Hippocampal formation (tissue), 2 donors: ENCODE data around the gene ARHGEF28.

Experiments
- DNase-seq, 2 donors: peaks; one replicate each; lab custom pipeline; 2025; lab: John Stamatoyannopoulos, UW

ARHGEF28 gene

DNA sequence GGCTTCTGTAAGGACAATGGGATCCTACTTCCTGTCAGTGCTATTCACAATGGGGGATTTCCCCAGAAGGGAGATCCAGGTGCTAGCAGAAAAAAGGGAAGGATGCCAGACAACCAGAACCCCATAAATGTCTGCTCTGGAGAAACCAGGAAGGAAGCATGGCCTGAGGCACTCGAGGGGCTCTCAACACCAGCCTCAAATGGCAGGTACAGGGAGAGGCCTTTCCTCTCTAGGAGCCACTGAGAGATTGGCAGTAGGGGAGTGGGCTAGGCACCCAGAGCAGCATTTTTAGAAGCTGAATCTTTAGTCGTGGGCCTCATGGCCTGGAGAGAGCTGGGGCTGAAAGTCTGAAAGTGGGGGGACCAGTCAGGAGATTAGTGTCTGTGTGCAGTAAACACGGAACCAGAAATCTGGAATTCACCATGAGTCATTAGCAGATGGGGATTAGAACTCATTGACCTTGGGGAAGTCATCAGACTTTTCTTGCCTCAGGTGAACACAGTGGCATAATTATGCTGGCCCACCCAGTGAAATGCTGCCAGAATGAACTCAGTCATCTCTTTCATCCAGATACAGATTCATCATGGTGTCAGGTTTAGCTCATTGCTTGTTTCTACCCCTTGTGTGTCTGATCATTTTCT, 28.3 kb downstream of the ARHGEF28 start:
- no peak for DNase-seq

GRCh38 chr5:73654819-73655318, 28.9 kb downstream of the ARHGEF28 start:
- peak in 1 of 2 donors; percentile 83 for DNase-seq

GRCh38 chr5:73655521-73656160, 29.6 kb downstream of the ARHGEF28 start:
- DNase-seq = no peak

DNA sequence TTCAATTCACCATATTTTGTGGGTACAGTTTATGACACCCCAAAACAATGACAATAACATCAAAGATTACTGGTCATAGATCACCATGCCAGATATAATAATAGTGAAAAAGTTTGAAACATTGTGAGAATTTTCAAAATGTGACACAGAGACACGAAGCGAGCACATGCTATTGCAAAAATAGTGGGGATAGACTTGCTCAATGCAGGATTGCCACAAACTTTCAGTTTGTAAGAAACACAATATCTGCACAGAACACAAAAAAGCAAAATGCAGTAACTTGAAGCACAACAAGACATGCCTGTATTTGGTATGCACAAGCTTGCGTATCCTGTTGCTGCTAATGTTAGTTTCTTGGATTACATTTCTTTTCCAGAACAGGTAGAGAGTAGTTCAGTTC, 35.8 kb downstream of the ARHGEF28 start:
- no peak for DNase-seq

- DNase-seq = no peak
These were observed 37.3 kb downstream of the ARHGEF28 start for GRCh38 chr5:73663161-73663859.

GRCh38 chr5:73663860-73664240, 37.9 kb downstream of the ARHGEF28 start:
- no peak for DNase-seq

- no peak for DNase-seq
These were observed 38.8 kb downstream of the ARHGEF28 start for GRCh38 chr5:73664796-73665195.

GRCh38 chr5:73666891-73667290, 40.9 kb downstream of the ARHGEF28 start:
- DNase-seq = no peak

GRCh38 chr5:73668017-73668416, 42.0 kb downstream of the ARHGEF28 start:
- no peak for DNase-seq

GRCh38 chr5:73668486-73669111, 42.6 kb downstream of the ARHGEF28 start:
- DNase-seq = no peak

DNA sequence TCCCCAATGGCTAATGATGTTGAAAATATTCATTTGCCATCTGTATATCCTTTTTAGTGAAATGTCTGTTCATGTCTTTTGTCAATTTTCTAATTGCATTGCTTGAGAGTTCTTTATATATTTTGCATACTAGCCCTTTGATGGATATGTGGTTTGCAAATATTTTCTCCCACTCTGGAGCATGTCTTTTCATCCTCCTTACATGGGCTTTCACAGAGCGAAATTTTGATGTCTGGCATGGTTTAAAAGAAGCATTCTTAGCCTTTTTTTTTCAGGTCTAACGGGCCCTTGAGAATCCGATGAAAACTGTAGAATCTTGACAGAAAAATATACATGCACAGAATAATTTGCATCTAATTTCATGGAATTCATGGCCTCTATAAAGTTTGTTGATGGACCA, 44.7 kb downstream of the ARHGEF28 start:
- DNase-seq = no peak

DNA sequence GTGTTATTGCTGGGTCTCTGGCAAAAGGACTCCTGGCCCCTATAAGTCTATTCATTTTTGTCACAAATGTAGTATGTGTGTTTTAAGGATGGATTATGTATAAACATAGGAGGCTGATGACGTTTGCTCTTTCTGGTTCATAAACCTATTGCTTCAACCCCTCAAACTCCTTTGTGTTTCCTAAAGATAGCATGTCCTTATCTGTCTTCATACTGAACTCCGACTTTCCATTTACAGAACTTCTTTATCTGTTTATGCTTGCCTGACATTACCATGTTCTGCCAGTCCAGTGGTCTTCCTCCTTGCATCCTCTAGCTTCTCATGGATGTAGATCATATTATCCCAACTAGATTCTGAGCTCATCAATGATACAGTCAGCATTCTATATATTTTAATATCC, 46.1 kb downstream of the ARHGEF28 start:
- DNase-seq = no peak

GRCh38 chr5:73673161-73673591, 47.2 kb downstream of the ARHGEF28 start:
- DNase-seq = no peak

GRCh38 chr5:73674669-73675004, 48.6 kb downstream of the ARHGEF28 start:
- DNase-seq = no peak

GRCh38 chr5:73678322-73678740, 52.3 kb downstream of the ARHGEF28 start:
- no peak for DNase-seq

DNA sequence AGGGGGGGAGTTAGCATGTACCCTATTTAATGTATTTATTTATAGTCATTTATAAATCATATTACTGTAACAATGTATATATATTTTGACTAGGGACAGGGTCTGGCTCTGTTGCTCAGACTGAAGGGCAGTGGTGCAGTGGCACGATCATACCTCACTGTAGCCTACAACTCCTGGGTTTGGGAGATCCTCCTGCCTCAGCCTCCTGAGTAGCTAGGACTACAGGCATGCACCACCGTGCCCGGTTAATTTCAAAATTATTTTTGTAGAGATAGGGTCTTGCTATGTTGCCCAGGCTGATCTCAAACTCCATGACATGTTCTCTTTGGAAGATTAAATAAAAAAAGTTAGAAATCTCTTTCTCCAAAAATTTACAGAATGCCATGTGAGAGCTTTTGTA, 52.8 kb downstream of the ARHGEF28 start:
- no peak for DNase-seq

DNA sequence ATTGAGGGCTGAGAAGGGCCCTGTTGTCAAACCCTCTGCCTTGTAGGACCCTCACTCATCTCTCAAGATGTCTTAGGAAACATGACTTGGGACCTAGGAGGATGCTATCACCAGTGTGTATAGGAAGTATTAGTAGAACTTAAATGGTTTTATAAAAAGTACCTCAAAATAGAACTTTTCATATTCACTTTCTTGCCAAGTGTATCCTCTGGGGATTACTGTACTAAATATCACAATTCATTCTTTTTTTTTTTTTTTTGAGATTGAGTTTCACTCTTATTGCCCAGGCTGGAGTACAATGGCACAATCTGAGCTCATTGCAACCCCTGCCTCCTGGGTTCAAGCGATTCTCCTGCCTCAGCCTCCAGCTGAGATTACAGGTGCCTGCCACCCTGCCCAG, 56.2 kb downstream of the ARHGEF28 start:
- no peak for DNase-seq

DNA sequence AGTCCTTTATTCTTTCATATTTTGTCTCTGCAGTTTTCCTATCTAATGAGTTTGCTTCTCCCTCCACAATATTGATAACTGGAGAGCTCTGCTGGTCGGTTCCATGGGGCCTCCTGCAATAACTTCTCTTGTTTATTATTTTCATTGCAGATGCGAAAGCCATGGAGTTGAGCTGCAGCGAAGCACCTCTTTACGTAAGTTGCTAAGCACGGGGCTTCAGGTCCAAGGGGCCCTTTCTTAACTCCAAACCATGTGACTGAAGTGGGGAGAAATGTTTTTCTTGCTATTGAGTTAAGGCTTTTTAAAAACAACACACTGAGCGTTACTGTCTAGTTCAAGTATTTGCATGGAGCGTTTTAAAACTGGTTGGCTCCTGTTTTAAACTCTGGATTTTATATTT, 58.7 kb downstream of the ARHGEF28 start:
- DNase-seq = no peak

- DNase-seq = no peak
These were observed 60.9 kb downstream of the ARHGEF28 start for GRCh38 chr5:73686912-73687311.

GRCh38 chr5:73687357-73687756, 61.4 kb downstream of the ARHGEF28 start:
- DNase-seq = no peak

- DNase-seq = no peak
These were observed 64.0 kb downstream of the ARHGEF28 start for GRCh38 chr5:73690015-73690414.

DNA sequence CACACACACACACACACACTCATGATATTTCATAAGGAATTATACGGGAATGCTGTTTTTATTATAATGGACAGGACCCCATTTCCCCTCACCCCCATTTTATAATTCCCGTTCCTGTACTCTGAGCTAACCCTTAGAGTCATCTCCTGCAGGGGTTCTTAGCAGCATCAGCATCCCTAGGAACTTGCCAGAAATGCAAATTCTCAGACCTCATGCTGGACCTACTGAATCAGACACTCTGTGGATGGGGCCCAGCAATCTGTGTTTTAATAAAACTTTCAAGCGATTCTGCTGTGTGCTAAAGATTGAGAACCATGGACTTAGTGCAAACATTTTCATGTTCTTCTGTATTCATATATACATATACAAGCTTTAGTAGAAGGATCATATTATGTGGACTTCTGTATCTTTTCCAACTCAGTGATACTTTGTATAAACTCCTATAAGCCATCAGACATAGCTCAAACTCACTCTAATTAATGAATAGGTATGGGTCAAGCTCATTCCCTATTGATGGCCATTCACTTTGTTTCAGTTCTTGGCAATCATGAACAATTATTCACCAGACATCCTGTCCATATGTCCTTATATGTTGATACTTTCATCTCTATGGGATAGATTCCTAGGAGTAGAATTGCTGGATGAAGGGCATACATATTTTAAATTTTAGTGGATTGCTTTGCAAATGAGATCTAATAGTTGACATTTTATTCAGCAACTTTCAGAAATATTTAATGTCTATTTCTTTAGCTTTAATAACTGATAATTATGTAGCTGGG, 65.5 kb downstream of the ARHGEF28 start:
- DNase-seq = no peak
